Choroid plexus epithelial cell (primary cell): ENCODE measurements around the gene PCBP1.

ENCODE experiments used
- DNase-seq: peaks from one replicate; pipeline ENCODE4 v3.0.0-alpha.2; 2010; ENCODE audit warnings: low read depth
- H3K4me3 ChIP-seq: 2 replicates; pipeline ENCODE4 v1.5.1; 2011; ENCODE audit warnings: low read depth, mild to moderate bottlenecking, control low read depth, low read length, moderate library complexity
- TF ChIP-seq, protein P1 (sequence below): conservative IDR thresholded peaks from 2 replicates; pipeline ENCODE4 v1.5.1; 2011; ENCODE audit warnings: low read depth, mild to moderate bottlenecking, control low read depth, inconsistent platforms, low read length, moderate library complexity

Gene PCBP1

DNA sequence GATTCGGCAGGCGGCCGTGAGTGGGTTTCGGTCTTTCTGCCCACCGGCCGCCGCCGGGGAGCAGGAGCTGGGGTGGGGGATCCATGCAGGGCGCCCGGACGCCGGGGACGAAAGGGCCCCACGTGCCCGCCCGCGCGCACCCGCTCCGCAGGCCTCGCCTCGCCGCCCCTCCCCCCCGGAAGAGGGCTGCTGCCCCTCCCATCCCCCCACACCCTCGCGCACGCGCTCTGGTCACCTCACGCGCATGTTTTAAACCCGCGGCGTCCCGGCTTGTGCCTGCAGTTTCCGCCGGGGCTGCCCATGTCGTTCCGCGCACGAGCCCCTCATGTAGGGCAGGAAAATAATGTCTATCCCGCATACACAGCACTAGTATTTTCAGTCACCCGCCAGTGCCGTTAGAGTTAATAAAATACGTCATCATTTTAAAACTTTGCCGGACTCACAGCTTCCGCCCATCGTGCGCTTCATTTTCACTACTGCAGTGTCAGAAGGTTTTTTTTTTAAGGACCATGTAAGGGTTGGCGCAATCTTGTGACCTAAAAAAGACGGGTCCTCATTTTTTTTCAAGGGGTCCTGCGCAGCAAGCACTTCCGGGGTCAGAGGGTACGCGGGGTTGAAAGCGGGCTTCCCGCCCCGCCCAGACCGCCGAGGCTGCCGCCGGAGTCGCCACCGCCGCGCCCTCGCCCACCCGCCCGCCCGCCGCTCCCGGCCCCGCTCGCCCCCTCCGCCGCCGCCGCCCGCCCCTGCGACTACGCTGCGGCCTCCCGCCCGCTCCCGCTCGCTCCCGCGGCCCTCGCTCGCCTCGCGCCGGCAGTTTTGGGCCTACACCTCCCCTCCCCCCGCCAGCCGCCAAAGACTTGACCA lies at the start of gene PCBP1:
TSS of gene PCBP1 (plus strand) at position 640 of the 864 bp plus-strand sequence. CDS start 267 bp downstream, outside the sequence.
- peak; percentile 98 for DNase-seq
- TF ChIP-seq, protein P1, sequence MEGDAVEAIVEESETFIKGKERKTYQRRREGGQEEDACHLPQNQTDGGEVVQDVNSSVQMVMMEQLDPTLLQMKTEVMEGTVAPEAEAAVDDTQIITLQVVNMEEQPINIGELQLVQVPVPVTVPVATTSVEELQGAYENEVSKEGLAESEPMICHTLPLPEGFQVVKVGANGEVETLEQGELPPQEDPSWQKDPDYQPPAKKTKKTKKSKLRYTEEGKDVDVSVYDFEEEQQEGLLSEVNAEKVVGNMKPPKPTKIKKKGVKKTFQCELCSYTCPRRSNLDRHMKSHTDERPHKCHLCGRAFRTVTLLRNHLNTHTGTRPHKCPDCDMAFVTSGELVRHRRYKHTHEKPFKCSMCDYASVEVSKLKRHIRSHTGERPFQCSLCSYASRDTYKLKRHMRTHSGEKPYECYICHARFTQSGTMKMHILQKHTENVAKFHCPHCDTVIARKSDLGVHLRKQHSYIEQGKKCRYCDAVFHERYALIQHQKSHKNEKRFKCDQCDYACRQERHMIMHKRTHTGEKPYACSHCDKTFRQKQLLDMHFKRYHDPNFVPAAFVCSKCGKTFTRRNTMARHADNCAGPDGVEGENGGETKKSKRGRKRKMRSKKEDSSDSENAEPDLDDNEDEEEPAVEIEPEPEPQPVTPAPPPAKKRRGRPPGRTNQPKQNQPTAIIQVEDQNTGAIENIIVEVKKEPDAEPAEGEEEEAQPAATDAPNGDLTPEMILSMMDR = no peak
- H3K4me3 ChIP-seq = peak within 1 kb of the TSS; percentile 75

DNA sequence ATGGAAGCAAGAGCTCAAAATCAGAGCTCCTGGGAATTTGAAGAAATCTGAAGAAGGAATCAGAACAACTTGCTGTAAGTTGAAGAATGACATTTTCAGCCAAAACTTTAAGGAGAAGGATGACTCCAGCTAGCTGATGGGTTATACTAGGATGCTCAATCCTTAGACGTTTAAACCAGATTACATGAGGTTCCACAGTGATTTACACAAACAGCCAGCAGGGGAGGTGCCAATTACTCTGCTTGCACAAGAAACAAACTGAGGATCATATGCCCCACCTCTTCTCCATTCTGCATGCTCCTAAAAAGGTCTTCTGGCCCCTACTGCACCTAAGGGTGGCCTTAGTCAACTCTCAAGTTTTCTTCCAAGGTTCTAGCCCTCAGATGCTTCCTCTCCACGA lies 47.9 kb upstream of the PCBP1 start:
- DNase-seq = no peak
- TF ChIP-seq, protein P1 = no peak
- H3K4me3 ChIP-seq = no peak overlapping the region

- TF ChIP-seq, protein P1 = no peak
- DNase-seq = peak; percentile 6
- no peak overlapping the region for H3K4me3 ChIP-seq
These were observed 45.6 kb upstream of the PCBP1 start for GRCh38 chr2:70041663-70042062.

DNA sequence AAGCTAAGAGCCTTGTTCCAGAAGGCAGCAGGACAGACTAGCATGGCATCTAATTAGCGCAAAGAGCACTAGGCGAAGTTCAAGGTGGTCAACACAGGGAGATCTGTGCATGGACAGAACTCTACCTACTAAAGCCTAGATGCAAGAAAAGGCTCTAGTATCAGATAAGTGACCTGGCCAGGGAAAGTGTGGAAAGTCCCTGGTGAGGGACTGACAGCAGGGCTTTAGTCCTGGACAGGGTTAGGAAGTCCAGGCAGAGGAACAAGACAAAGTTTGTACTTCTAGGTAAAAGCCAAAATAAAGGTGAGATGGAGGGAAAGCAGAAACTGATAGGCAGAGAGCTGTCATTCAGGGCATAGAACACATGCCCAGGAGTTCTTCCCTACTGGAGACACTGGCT lies 45.0 kb upstream of the PCBP1 start:
- TF ChIP-seq, protein P1 = no peak
- H3K4me3 ChIP-seq = no peak overlapping the region

GRCh38 chr2:70043252-70043875 lies 43.9 kb upstream of the PCBP1 start:
- TF ChIP-seq, protein P1 = no peak
- H3K4me3 ChIP-seq = no peak overlapping the region
- no peak for DNase-seq

More for the DNA sequence above, 45.0 kb upstream of the PCBP1 start:
- no peak for DNase-seq

- TF ChIP-seq, protein P1 = no peak
- no peak overlapping the region for H3K4me3 ChIP-seq
- DNase-seq = no peak
These were observed 42.8 kb upstream of the PCBP1 start for GRCh38 chr2:70044290-70045040.
